HG03045 (cell line): ENCODE data around the gene FBXO8.

Experiments
- ATAC-seq: cut with Tn5 transposase; IDR thresholded peaks from one replicate; pipeline ENCODE4 v1.9.1; 2021; ENCODE audit warnings: mild to moderate bottlenecking, moderate library complexity; ENCODE audit not compliant: unreplicated experiment

FBXO8 gene

GRCh38 chr4:174210952-174211490 lies 72.4 kb downstream of the FBXO8 start:
- ATAC-seq = no peak

GRCh38 chr4:174210354-174210753 lies 73.1 kb downstream of the FBXO8 start:
- no peak for ATAC-seq

- no peak for ATAC-seq
Measured at GRCh38 chr4:174209341-174209740, 74.1 kb downstream of the FBXO8 start.

- ATAC-seq = no peak
Measured at GRCh38 chr4:174207367-174207766, 76.1 kb downstream of the FBXO8 start.

- no peak for ATAC-seq
Measured at GRCh38 chr4:174204164-174204831, 79.2 kb downstream of the FBXO8 start.

- no peak for ATAC-seq
Measured at GRCh38 chr4:174201871-174202270, 81.6 kb downstream of the FBXO8 start.

- no peak for ATAC-seq
Measured at GRCh38 chr4:174199735-174200134, 83.7 kb downstream of the FBXO8 start.

GRCh38 chr4:174198828-174199227 lies 84.6 kb downstream of the FBXO8 start:
- ATAC-seq = no peak

- no peak for ATAC-seq
Measured at GRCh38 chr4:174198396-174198795, 85.1 kb downstream of the FBXO8 start.

GRCh38 chr4:174193438-174194374 lies 89.8 kb downstream of the FBXO8 start:
- ATAC-seq = no peak

- ATAC-seq = no peak
Measured at GRCh38 chr4:174192943-174193342, 90.5 kb downstream of the FBXO8 start.

GRCh38 chr4:174190832-174191500 lies 92.5 kb downstream of the FBXO8 start:
- no peak for ATAC-seq

- no peak for ATAC-seq
Measured at GRCh38 chr4:174189392-174190015, 94.0 kb downstream of the FBXO8 start.
